Smooth muscle cell (in vitro differentiated cells): ENCODE results near the gene STAG1. TPM values are rescaled to one million over a fixed set of nuclear protein-coding genes. Genes with fewer than 3 reads are reported as not detected.

Source experiments
- DNase-seq: peaks from one replicate; lab custom pipeline; 2025; ENCODE audit not compliant: unreplicated experiment; lab: John Stamatoyannopoulos, UW
- H2AFZ ChIP-seq: fragments of 200-600 bp; sonication (generic); 2 replicates; pipeline ENCODE4 v1.6.0; 2016; ENCODE audit warnings: antibody characterized with exemption, low read depth, mild to moderate bottlenecking
- H3F3A ChIP-seq: fragments of 200-600 bp; sonication (generic); 2 replicates; pipeline ENCODE4 v1.6.0; 2017; ENCODE audit warnings: antibody characterized with exemption, low read depth
- H3K27ac ChIP-seq: fragments of 200-600 bp; sonication (generic); 2 replicates; pipeline ENCODE4 v1.5.1; 2016; ENCODE audit warnings: low read depth, mild to moderate bottlenecking
- H3K27me3 ChIP-seq: fragments of 200-600 bp; sonication (generic); 2 replicates; pipeline ENCODE4 v1.6.1; 2016; ENCODE audit warnings: low read depth, mild to moderate bottlenecking
- H3K36me3 ChIP-seq: fragments of 200-600 bp; sonication (generic); 2 replicates; pipeline ENCODE4 v1.5.1; 2016; ENCODE audit warnings: low read depth
- H3K4me1 ChIP-seq: fragments of 200-600 bp; sonication (generic); 2 replicates; pipeline ENCODE4 v1.5.1; 2016; ENCODE audit warnings: low read depth
- H3K4me2 ChIP-seq: fragments of 200-600 bp; sonication (generic); 2 replicates; pipeline ENCODE4 v1.6.0; 2016; ENCODE audit warnings: mild to moderate bottlenecking
- H3K4me3 ChIP-seq: fragments of 200-600 bp; sonication (generic); 2 replicates; pipeline ENCODE4 v1.5.1; 2016; ENCODE audit warnings: mild to moderate bottlenecking
- H3K79me2 ChIP-seq: fragments of 200-600 bp; sonication (generic); 2 replicates; pipeline ENCODE4 v1.6.0; 2016; ENCODE audit warnings: low read depth, mild to moderate bottlenecking
- H3K9ac ChIP-seq: fragments of 200-600 bp; sonication (generic); 2 replicates; pipeline ENCODE4 v1.6.0; 2016; ENCODE audit warnings: low read depth
- H3K9me3 ChIP-seq: fragments of 200-600 bp; sonication (generic); replicated peaks from 2 replicates; pipeline ENCODE4 v1.5.1; 2016; ENCODE audit warnings: low read depth
- H4K20me1 ChIP-seq: fragments of 200-600 bp; sonication (generic); 2 replicates; pipeline ENCODE4 v1.6.0; 2016; ENCODE audit warnings: low read depth
- CTCF ChIP-seq: fragments of 200-600 bp; sonication (generic); IDR thresholded peaks from 2 replicates; pipeline ENCODE4 v1.5.1; 2017; ENCODE audit warnings: borderline replicate concordance, mild to moderate bottlenecking, antibody characterized with exemption; ENCODE audit not compliant: insufficient read depth, poor library complexity, severe bottlenecking
- WGBS: methylation state at CpG from one replicate; pipeline ENCODE4 v1.1.7; 2016; ENCODE audit warnings: low lambda C conversion rate; 5-methylcytosine and 5-hydroxymethylcytosine counted together
- polyA plus RNA-seq: library from polyadenylated mRNA; unstranded; fragments of >200 nt; fragmentation: Nextera tagmentation; extraction: Ambion mirVana; gene quantifications from 2 replicates; pipeline ENCODE4 v1.2.1, GENCODE V29; 2016
- total RNA-seq: library from RNA; depleted of rRNA; stranded (reverse); fragments of >200 nt; gene quantifications from 2 replicates; pipeline ENCODE4 v1.2.3, GENCODE V29; 2014

Gene STAG1
- total and polyA plus RNA-seq, 2 experiments from 2014 or later, result 14.6 to 29.5 TPM

GRCh38 chr3:136664771-136665170 lies 87.4 kb downstream of the STAG1 start:
- no peak for TF ChIP-seq CTCF

GRCh38 chr3:136661282-136661681 lies 90.9 kb downstream of the STAG1 start:
- H3K4me1 ChIP-seq, result peaks cover 16% of the 10 kb centered on the region
- peaks cover 9% of the 10 kb centered on the region for H3F3A ChIP-seq
- H3K79me2 ChIP-seq, result peaks cover 92% of the 10 kb centered on the region
- H3K4me2 ChIP-seq, result no peak overlapping the region
- no peak overlapping the region for H3K4me3 ChIP-seq
- no peaks in the 10 kb centered on the region for H3K27me3 ChIP-seq
- H3K9me3 ChIP-seq, result no peaks in the 10 kb centered on the region
- no peak for TF ChIP-seq CTCF
- no peak for DNase-seq
- peaks cover 88% of the 10 kb centered on the region for H4K20me1 ChIP-seq
- no peak overlapping the region for H2AFZ ChIP-seq
- no peak overlapping the region for H3K27ac ChIP-seq
- H3K9ac ChIP-seq, result no peak overlapping the region
- H3K36me3 ChIP-seq, result no peaks in the 10 kb centered on the region
- WGBS, result 99% methylated on average over 4 of the region's 4 CpGs

More at GRCh38 chr3:136664771-136665170, 87.4 kb downstream of the STAG1 start:
- H3K36me3 ChIP-seq, result no peaks in the 10 kb centered on the region
- 65% methylated on average over 1 of the region's 1 CpG for WGBS
- no peak for DNase-seq
- peaks cover 7% of the 10 kb centered on the region for H3K4me1 ChIP-seq
- H3K4me2 ChIP-seq, result peak overlapping the region; percentile 55
- no peak overlapping the region for H3K9ac ChIP-seq
- H3K79me2 ChIP-seq, result peaks cover 92% of the 10 kb centered on the region
- no peak overlapping the region for H2AFZ ChIP-seq
- H3K27me3 ChIP-seq, result no peaks in the 10 kb centered on the region
- no peak overlapping the region for H3K27ac ChIP-seq
- peaks cover 87% of the 10 kb centered on the region for H4K20me1 ChIP-seq
- no peaks in the 10 kb centered on the region for H3K9me3 ChIP-seq
- no peak overlapping the region for H3K4me3 ChIP-seq
- H3F3A ChIP-seq, result peaks cover 9% of the 10 kb centered on the region

GRCh38 chr3:136658946-136659682 lies 93.1 kb downstream of the STAG1 start:
- H3K9me3 ChIP-seq, result peaks cover 12% of the 10 kb centered on the region
- H4K20me1 ChIP-seq, result peaks cover 66% of the 10 kb centered on the region
- peaks cover 2% of the 10 kb centered on the region for H3F3A ChIP-seq
- H3K4me1 ChIP-seq, result peaks cover 9% of the 10 kb centered on the region
- H2AFZ ChIP-seq, result no peak overlapping the region
- no peak overlapping the region for H3K27ac ChIP-seq
- no peak overlapping the region for H3K9ac ChIP-seq
- no peak for DNase-seq
- no peak overlapping the region for H3K4me3 ChIP-seq
- no peak for TF ChIP-seq CTCF
- no peaks in the 10 kb centered on the region for H3K27me3 ChIP-seq
- peaks cover 97% of the 10 kb centered on the region for H3K79me2 ChIP-seq
- WGBS, result 70% methylated on average over 8 of the region's 8 CpGs
- peaks cover 5% of the 10 kb centered on the region for H3K36me3 ChIP-seq
- no peak overlapping the region for H3K4me2 ChIP-seq

- TF ChIP-seq CTCF, result no peak
- no peak overlapping the region for H3K4me2 ChIP-seq
- H4K20me1 ChIP-seq, result peaks cover 53% of the 10 kb centered on the region
- H3K9me3 ChIP-seq, result peaks cover 27% of the 10 kb centered on the region
- no peak for DNase-seq
- peaks cover 9% of the 10 kb centered on the region for H3K4me1 ChIP-seq
- peaks cover 12% of the 10 kb centered on the region for H3K36me3 ChIP-seq
- H3K4me3 ChIP-seq, result no peak overlapping the region
- no peak overlapping the region for H3K27ac ChIP-seq
- no peak overlapping the region for H2AFZ ChIP-seq
- no peak overlapping the region for H3K9ac ChIP-seq
- no peaks in the 10 kb centered on the region for H3F3A ChIP-seq
- whole genome bisulfite sequencing, result 91% methylated on average over 3 of the region's 3 CpGs
- no peaks in the 10 kb centered on the region for H3K27me3 ChIP-seq
- H3K79me2 ChIP-seq, result peaks cover 97% of the 10 kb centered on the region
Observed at GRCh38 chr3:136657526-136657925, 94.7 kb downstream of the STAG1 start.
